ENCODE measurements around the gene TEX47. TPM values are rescaled to one million over a fixed set of nuclear protein-coding genes. Genes with fewer than 3 reads are reported as not detected.

TEX47 gene
- total RNA-seq, 1 donor from 2014 or later, result not detected

GRCh38 chr7:88746126-88746525, 49.4 kb downstream of the TEX47 start:
- H3K79me2 ChIP-seq (ENCODE audit: insufficient read depth, low read length), result no peaks in the 10 kb centered on the region
- no peaks in the 10 kb centered on the region for H3K27me3 ChIP-seq (ENCODE audit: insufficient read depth, low read length)
- H3K9ac ChIP-seq (ENCODE audit: low read length), result no peak overlapping the region
- Mint-ChIP-seq H3K27ac (ENCODE audit: unreplicated experiment) (no peak overlapping the region), H3K27me3 (ENCODE audit: low read depth, unreplicated experiment) (no peaks in the 10 kb centered on the region), H3K4me3 (ENCODE audit: unreplicated experiment) (no peak overlapping the region), H3K36me3 (ENCODE audit: low read depth, unreplicated experiment) (no peaks in the 10 kb centered on the region), H3K4me1 (ENCODE audit: low read depth, unreplicated experiment) (no peaks in the 10 kb centered on the region), H3K9me3 (ENCODE audit: unreplicated experiment) (no peaks in the 10 kb centered on the region)
- H3K9me3 ChIP-seq (ENCODE audit: insufficient read depth, low read depth, low read length), result no peaks in the 10 kb centered on the region
- no peak overlapping the region for H2AFZ ChIP-seq (ENCODE audit: low read depth, low read length)
- no peaks in the 10 kb centered on the region for H3K4me1 ChIP-seq (ENCODE audit: insufficient read depth, low read length)
- no peaks in the 10 kb centered on the region for H4K20me1 ChIP-seq (ENCODE audit: insufficient read depth, low read length)
- H3K36me3 ChIP-seq (ENCODE audit: insufficient read depth, low read length), result no peaks in the 10 kb centered on the region
- TF ChIP-seq CTCF (IDR thresholded peaks at IDR 0.05; ENCODE audit: insufficient read depth, low read depth, low read length) (no peak), EZH2 (IDR thresholded peaks at IDR 0.05; ENCODE audit: insufficient read depth, low read length) (no peak)
- DNase-seq (ENCODE audit: low read depth) (no peak), FAIRE-seq (no peak)
- H3K4me3 ChIP-seq (ENCODE audit: insufficient read depth, low read depth, low read length), result no peak overlapping the region
- H3K4me2 ChIP-seq (ENCODE audit: low read length), result no peak overlapping the region
- H3K27ac ChIP-seq (ENCODE audit: low read depth, low read length), result no peak overlapping the region

Other genes starting within 250 kb of the TEX47 start
- gene ZNF804B, start 36.0 kb downstream of the TEX47 start, total RNA-seq, result not detected in 2 replicates

Data from astrocyte (in vitro differentiated cells and primary cell).